GM12874 (cell line): ENCODE measurements around the gene CERS1.

Experiments
- CTCF ChIP-seq: IDR thresholded peaks from 2 replicates; pipeline ENCODE4 v1.5.1; 2011; ENCODE audit warnings: low read depth, mild to moderate bottlenecking, control low read depth, low read length, moderate library complexity; ENCODE audit not compliant: insufficient read depth

The CERS1 gene

GRCh38 chr19:18898607-18899408 lies 2.9 kb upstream of the CERS1 start:
- no peak for TF ChIP-seq CTCF

- no peak for TF ChIP-seq CTCF
Observed at GRCh38 chr19:18898081-18898606, 2.2 kb upstream of the CERS1 start.

- no peak for TF ChIP-seq CTCF
Observed at GRCh38 chr19:18897094-18898029, 1.4 kb upstream of the CERS1 start.

- no peak for TF ChIP-seq CTCF
Observed at GRCh38 chr19:18896421-18896841, 473 bp upstream of the CERS1 start.

- peak; percentile 45 for TF ChIP-seq CTCF
Observed at GRCh38 chr19:18895038-18895823, 727 bp downstream of the CERS1 start.

GRCh38 chr19:18894254-18895037 lies 1.5 kb downstream of the CERS1 start:
- no peak for TF ChIP-seq CTCF
